Measurements from ENCODE around the gene DISC1. TPM values are rescaled to one million over a fixed set of nuclear protein-coding genes. Genes with fewer than 3 reads are reported as not detected.
"Not testable (repeated sequence)": the region's sequence is repeated elsewhere in the genome, so short reads cannot be mapped to it uniquely, and the experiment has no call there.

The DISC1 gene
- polyA plus RNA-seq, 1 experiment: 5.4 TPM

- CTCF ChIA-PET: interaction anchor here (0.6 kb wide), 1 partner anchor 279 kb away, joined by 3 read pairs; no protein-coding TSS in a partner anchor
- POLR2A ChIA-PET: interaction anchor here (1.3 kb wide), 1 partner anchor 9 kb away, joined by 4 read pairs; no protein-coding TSS in a partner anchor
- TF ChIP-seq, protein P1, sequence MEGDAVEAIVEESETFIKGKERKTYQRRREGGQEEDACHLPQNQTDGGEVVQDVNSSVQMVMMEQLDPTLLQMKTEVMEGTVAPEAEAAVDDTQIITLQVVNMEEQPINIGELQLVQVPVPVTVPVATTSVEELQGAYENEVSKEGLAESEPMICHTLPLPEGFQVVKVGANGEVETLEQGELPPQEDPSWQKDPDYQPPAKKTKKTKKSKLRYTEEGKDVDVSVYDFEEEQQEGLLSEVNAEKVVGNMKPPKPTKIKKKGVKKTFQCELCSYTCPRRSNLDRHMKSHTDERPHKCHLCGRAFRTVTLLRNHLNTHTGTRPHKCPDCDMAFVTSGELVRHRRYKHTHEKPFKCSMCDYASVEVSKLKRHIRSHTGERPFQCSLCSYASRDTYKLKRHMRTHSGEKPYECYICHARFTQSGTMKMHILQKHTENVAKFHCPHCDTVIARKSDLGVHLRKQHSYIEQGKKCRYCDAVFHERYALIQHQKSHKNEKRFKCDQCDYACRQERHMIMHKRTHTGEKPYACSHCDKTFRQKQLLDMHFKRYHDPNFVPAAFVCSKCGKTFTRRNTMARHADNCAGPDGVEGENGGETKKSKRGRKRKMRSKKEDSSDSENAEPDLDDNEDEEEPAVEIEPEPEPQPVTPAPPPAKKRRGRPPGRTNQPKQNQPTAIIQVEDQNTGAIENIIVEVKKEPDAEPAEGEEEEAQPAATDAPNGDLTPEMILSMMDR (IDR thresholded peaks at IDR 0.05; ENCODE audit: low read depth, low read length): no peak
- Histone ChIP-seq H3K27ac (ENCODE audit: low read depth, low read length) (no peak overlapping the region), H3K9me3 (ENCODE audit: control insufficient read depth, insufficient read depth, low read length) (no peaks in the 10 kb centered on the region), H3K27me3 (ENCODE audit: control insufficient read depth, insufficient read depth, low read length) (no peaks in the 10 kb centered on the region), H3K4me3 (ENCODE audit: low read depth, low read length) (no peak overlapping the region)
- no peak for DNase-seq (ENCODE audit: low read depth, low spot score)
These were observed 9.6 kb downstream of the DISC1 start for GRCh38 chr1:231636157-231636556.

DNA sequence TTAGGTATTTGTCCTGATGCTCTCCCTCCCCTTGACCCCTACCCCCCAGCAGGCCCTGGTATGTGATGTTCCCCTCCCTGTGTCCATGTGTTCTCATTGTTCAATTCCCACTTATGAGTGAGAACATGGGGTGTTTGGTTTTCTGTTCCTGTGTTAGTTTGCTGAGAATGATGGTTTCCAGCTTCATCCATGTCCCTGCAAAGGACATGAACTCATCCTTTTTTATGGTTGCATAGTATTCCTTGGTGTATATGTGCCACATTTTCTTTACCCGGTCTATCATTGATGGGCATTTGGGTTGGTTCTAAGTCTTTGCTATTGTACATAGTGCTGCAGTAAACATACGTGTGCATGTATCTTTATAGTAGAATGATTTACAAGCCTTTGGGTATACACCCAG lies 10.3 kb downstream of the DISC1 start:
- DNase-seq (ENCODE audit: low read depth, low spot score); H3K4me3 ChIP-seq (ENCODE audit: low read depth, low read length); H3K27ac ChIP-seq (ENCODE audit: low read depth, low read length); CTCF ChIA-PET; H3K9me3 ChIP-seq (ENCODE audit: control insufficient read depth, insufficient read depth, low read length); H3K27me3 ChIP-seq (ENCODE audit: control insufficient read depth, insufficient read depth, low read length); POLR2A ChIA-PET: not testable (repeated sequence)

- no peaks in the 10 kb centered on the region for H3K27me3 ChIP-seq (ENCODE audit: control insufficient read depth, insufficient read depth, low read length)
- peaks cover 3% of the 10 kb centered on the region; the same call in 1 of the 2 replicates for H3K9me3 ChIP-seq (ENCODE audit: control insufficient read depth, insufficient read depth, low read length)
- CTCF ChIA-PET: no interaction called here
- no peak overlapping the region for H3K4me3 ChIP-seq (ENCODE audit: low read depth, low read length)
- H3K27ac ChIP-seq (ENCODE audit: low read depth, low read length): no peak overlapping the region
- TF ChIP-seq, protein P1 (IDR thresholded peaks at IDR 0.05; ENCODE audit: low read depth, low read length): no peak
- POLR2A ChIA-PET: no interaction called here
- DNase-seq (ENCODE audit: low read depth, low spot score): no peak
These were observed 12.1 kb downstream of the DISC1 start for GRCh38 chr1:231638647-231639046.

- peaks cover 3% of the 10 kb centered on the region; the same call in 1 of the 2 replicates for H3K9me3 ChIP-seq (ENCODE audit: control insufficient read depth, insufficient read depth, low read length)
- H3K4me3 ChIP-seq (ENCODE audit: low read depth, low read length): no peak overlapping the region
- ChIA-PET CTCF (no interaction called here), POLR2A (no interaction called here)
- H3K27me3 ChIP-seq (ENCODE audit: control insufficient read depth, insufficient read depth, low read length): no peaks in the 10 kb centered on the region
- no peak overlapping the region for H3K27ac ChIP-seq (ENCODE audit: low read depth, low read length)
- TF ChIP-seq, protein P1 (IDR thresholded peaks at IDR 0.05; ENCODE audit: low read depth, low read length): no peak
- no peak for DNase-seq (ENCODE audit: low read depth, low spot score)
These were observed 13.2 kb downstream of the DISC1 start for GRCh38 chr1:231639819-231640218.

DNA sequence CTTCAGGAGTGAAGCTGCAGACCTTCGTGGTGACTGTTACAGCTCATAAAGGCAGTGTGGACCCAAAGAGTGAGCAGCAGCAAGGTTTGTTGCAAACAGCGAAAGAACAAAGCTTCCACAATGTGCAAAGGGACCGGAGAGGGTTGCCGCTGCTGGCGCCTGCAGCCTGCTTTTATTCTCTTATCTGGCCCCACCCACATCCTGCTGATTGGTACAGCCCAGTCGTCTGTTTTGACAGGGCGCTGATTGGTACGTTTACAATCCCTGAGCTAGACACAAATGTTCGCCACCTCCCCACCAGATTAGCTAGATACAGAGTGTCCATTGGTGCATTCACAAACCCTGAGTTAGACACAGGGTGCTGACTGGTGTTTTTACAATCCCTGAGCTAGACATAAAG lies 14.9 kb downstream of the DISC1 start:
- DNase-seq (ENCODE audit: low read depth, low spot score); H3K27me3 ChIP-seq (ENCODE audit: control insufficient read depth, insufficient read depth, low read length); H3K4me3 ChIP-seq (ENCODE audit: low read depth, low read length); CTCF ChIA-PET; POLR2A ChIA-PET; H3K27ac ChIP-seq (ENCODE audit: low read depth, low read length); H3K9me3 ChIP-seq (ENCODE audit: control insufficient read depth, insufficient read depth, low read length): not testable (repeated sequence)

- H3K27me3 ChIP-seq (ENCODE audit: control insufficient read depth, insufficient read depth, low read length); H3K4me3 ChIP-seq (ENCODE audit: low read depth, low read length); CTCF ChIA-PET; H3K9me3 ChIP-seq (ENCODE audit: control insufficient read depth, insufficient read depth, low read length); DNase-seq (ENCODE audit: low read depth, low spot score); POLR2A ChIA-PET; H3K27ac ChIP-seq (ENCODE audit: low read depth, low read length): not testable (repeated sequence)
These were observed 15.5 kb downstream of the DISC1 start for GRCh38 chr1:231642061-231642460.

GRCh38 chr1:231642618-231643017 lies 16.0 kb downstream of the DISC1 start:
- no peak for DNase-seq (ENCODE audit: low read depth, low spot score)
- TF ChIP-seq, protein P1 (IDR thresholded peaks at IDR 0.05; ENCODE audit: low read depth, low read length): no peak
- Histone ChIP-seq H3K9me3 (ENCODE audit: control insufficient read depth, insufficient read depth, low read length) (peaks cover 3% of the 10 kb centered on the region; the same call in 1 of the 2 replicates), H3K27me3 (ENCODE audit: control insufficient read depth, insufficient read depth, low read length) (no peaks in the 10 kb centered on the region), H3K4me3 (ENCODE audit: low read depth, low read length) (no peak overlapping the region), H3K27ac (ENCODE audit: low read depth, low read length) (no peak overlapping the region)
- ChIA-PET CTCF (interaction anchor here (1.3 to 1.4 kb wide), 2 partner anchors 12 to 25 kb away, joined by 3 to 6 read pairs; no protein-coding TSS in a partner anchor), POLR2A (no interaction called here)
